K562 treated with DMSO at 1 percent for 24 hours (cell line): ENCODE data around the gene SLC25A41. TPM values are rescaled to one million over a fixed set of nuclear protein-coding genes. Genes with fewer than 3 reads are reported as not detected.

Experiments
- total RNA-seq: library from RNA; unstranded; fragments of 300-600 nt; gene quantifications from 2 replicates; pipeline ENCODE4 v1.2.3, GENCODE V29; 2022; ENCODE audit warnings: low read depth; ENCODE audit not compliant: insufficient read depth

Gene SLC25A41
- total RNA-seq = 2.0 and 3.0 TPM in 2 replicates

DNA sequence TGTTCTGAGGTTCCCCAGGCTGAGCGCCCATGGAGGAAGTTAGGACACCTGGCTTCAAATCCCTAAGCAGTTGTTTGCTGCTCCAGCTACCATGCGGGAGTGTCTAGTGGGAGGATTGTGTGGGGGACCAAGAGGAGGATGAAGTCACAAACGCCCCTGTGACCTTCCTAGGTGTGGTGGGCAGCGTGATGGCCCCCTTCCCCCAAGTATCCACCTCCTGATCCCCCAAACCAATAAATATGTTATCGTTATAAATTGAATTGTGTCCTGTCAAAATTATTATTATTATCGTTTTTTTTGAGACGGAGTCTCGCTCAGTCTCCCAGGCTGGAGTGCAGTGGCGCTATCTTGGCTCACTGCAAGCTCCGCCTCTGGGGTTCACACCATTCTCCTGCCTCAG, at the start of gene SLC25A41:
SLC25A41 (minus strand) TSS at position 101 of the 400 bp plus-strand sequence; CDS start at position 31, 70 bp downstream.

DNA sequence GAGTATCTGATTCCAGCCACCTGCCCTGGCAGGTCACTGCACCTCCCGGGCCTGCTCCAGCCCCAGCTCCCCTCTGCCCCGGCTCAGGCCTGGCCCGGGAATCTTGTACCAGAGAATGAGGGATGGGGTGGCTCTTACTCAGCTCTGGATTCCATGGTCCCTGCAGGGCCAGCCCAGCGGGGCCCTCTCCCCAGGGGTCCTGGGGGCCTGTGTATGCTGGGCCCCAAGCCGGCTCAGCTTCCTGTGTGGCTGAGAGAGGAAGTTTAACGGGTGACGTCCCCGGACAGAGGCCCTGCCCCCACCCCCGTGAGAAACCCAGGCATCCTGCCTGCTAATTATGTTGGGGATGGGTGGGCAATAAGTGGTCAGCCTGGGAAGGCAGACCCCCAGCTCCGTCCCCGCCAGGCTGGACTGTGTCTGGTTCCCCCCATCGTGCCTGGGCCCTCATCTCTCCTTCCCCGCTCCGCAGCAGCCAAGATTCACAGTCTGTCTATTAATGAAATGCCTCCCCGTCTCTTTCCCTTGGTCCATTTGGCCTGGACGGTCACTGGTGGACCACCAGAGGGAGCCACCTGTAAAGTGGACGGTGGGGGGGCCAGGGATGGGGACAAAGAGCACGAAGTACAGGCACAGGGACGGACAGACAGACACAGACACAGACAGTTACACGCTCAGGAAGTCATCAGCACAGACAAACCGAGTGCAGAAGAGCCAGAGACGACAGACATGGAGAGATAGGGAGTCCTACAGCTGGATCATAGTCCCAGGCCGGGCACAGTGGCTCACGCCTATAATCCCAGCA, 48.2 kb upstream of the SLC25A41 start, which contains the start of gene DENND1C:
DENND1C (minus strand) TSS at position 247 of the 802 bp plus-strand sequence; CDS start at position 155, 92 bp downstream.

DNA sequence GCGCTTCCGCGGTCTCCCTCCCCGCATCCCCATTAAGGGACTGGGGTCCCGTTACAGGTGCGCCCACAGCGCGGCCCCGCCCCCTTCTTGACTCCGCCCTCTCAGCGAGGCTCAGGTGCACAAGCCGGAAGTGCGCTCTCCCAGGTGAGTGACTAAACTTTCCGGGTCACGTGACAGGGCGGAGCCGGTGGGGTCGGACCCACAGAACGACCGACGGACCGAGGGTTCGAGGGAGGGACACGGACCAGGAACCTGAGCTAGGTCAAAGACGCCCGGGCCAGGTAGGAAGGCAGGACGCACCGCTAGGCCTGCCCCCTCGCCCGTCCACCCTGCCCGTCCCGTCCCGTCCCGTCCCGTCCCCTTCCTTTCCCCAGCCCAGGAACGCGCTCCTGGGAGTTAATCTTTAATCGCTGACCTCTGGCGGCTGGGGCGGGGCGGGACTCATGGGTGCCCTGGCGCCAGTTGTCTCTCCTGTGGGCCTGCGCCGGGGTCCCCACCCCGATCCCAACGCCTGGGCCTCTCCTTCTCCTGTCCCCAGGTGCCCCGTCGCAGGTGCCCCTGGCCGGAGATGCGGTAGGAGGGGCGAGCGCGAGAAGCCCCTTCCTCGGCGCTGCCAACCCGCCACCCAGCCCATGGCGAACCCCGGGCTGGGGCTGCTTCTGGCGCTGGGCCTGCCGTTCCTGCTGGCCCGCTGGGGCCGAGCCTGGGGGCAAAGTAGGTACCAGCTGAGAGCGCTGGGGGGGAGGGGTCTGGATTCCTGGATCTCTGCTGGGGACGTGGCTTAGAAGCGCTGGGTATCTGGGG, 30.7 kb upstream of the SLC25A41 start, which contains the start of gene CRB3:
CRB3 (plus strand) TSS at position 202 of the 804 bp plus-strand sequence; CDS start at position 633, 431 bp downstream.

DNA sequence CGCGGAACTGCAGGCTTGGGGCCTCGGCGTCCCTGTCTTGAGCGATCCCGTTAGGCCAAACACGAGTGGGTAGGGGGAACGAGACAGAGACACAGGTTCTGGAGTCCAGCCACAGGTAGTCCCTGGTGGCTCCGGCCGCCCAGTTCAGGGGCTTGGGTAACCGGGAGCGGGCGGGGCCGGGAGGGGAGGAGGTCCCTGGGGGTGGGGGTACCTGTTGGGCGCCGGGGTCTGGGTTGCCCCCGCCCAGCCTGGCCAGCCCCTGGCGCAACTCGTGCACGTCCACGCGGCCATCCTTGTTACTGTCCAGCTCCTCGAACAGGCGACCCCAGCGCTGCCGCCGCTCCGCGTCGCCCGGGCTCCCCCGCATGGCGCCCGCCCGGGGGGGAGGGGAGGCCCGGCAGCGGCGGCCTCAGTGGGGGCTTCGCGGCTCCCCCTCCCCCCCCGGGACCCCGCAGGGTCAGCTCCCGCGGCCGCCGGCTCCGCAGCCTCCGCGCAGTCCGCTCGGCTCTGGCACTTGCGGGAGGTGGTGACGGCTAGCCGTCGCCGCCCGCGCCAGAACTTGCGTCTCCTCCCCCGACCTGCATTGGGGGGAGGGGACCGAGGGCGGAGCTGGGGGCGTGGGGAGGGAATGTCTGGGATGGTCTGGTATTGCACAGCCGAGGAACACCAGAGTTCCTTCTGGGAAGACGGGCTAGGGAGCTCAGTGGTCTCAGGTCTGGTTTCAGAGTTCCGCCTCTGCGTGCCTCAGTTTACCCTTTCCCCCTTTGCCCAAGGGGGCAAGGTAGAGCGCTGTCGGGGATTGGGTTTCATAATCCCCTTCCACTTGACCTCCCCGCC, 25.9 kb upstream of the SLC25A41 start, which contains the start of gene SLC25A23:
SLC25A23 (minus strand) TSS at position 531 of the 837 bp plus-strand sequence; CDS start at position 367, 164 bp downstream.

DNA sequence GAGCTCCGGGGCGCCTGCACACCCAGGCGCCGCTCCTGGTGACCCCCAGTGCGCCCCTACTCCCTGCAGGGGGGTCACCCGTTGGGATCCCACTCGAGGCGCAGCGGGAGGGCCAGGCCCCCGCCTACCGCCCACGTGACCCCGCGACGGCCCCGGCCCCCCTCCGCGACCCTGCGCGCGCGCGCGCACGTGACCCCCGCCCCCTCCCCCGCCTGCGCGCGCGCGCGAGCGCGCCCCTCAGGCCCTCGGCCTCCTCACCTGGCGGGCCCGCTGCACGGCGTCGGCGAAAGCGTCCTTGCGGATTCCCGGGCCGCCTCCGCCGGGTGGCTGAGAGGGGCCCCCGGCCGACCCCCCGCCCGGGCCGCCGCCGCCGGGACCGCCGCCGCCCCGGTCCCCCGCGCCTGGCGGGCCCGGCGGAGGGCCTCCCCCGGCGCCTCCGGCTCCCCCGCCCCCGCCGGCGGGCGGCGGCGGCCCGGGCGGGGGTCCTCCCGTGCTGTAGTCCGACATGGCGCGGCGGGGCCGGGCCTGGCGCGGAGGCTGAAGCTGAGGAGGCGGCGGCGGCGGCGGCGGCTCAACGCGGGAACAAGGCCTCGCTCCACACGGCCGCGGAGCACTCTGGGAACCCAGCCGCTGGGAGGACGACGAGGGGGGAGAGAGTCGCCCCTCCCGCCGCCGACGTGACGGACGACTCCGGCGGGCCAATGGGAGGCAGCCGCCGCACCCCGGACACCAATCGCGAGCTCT, 9.2 kb downstream of the SLC25A41 start, which contains the start of gene KHSRP:
KHSRP (minus strand) TSS at position 617 of the 744 bp plus-strand sequence; CDS start at position 507, 110 bp downstream.

DNA sequence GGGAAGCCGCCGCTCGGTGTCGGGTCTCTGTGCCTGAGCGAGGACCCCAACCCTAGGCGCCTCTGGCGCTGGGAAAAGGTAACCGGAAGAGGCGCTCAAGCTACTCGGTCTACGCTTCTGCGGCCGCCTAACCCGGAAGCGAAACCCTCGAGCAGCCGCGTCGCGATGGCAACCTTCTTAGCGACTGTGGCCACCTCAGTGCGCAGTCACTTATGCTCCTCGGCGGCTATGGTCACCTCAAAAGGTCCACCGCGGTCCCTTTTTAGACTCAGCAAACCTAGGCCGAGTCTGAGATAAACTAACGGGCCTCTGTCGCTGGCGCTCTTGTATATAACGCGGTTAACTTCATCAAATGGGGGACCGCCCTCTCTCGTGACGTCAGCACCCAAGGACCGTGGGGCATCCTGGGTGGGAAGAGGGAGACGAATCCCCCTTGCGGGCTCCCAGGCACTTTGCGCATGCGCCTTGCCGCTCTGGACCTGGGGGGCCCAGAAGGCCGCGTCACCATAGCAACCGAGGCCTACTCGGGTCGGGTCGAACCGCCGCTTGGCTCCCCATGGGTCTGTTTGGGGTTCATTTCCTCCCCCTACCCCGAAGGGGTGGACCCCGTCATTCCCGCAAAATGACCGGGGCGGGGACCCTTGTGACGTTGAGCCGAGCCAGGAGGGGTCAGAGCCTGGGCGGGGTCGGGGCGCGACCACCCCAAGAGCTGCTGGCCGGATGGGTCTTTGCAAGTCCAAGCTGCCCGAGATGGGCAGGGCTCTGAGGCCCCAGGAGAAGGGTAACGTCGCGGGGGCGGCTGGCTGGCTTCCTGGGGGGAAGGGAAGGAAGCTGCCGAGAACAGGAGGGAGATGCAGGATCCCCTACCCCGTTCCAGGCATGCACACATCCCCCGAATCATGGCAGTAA, 40.2 kb downstream of the SLC25A41 start, which contains the start of gene GTF2F1:
GTF2F1 (minus strand) TSS at position 91 of the 909 bp plus-strand sequence. CDS start 169 bp downstream, outside the sequence.

Other genes with a start within 250 kb of the SLC25A41 start
- gene MLLT1, start 153.8 kb downstream of the SLC25A41 start, total RNA-seq = 58.5 and 62.8 TPM in 2 replicates
- gene ACER1, start 100.2 kb downstream of the SLC25A41 start, total RNA-seq = not detected in 2 replicates
- gene CLPP, start 72.2 kb downstream of the SLC25A41 start, total RNA-seq = 133 and 161 TPM in 2 replicates
- 125 and 131 TPM in 2 replicates for gene ALKBH7, start 61.0 kb downstream of the SLC25A41 start, total RNA-seq
- 2.2 and 3.4 TPM in 2 replicates for gene PSPN, start 57.8 kb downstream of the SLC25A41 start, total RNA-seq
- 102 and 110 TPM in 2 replicates for gene GTF2F1, start 40.6 kb downstream of the SLC25A41 start, total RNA-seq
- gene KHSRP, start 9.0 kb downstream of the SLC25A41 start, total RNA-seq = 551 and 560 TPM in 2 replicates
- 74.5 and 77.3 TPM in 2 replicates for gene SLC25A23, start 26.0 kb upstream of the SLC25A41 start, total RNA-seq
- gene CRB3, start 30.5 kb upstream of the SLC25A41 start, total RNA-seq = not detected in 2 replicates
- gene DENND1C, start 48.0 kb upstream of the SLC25A41 start, total RNA-seq = 1.5 and 2.0 TPM in 2 replicates
- 11.9 and 12.3 TPM in 2 replicates for gene TUBB4A, start 68.5 kb upstream of the SLC25A41 start, total RNA-seq
- 56.3 and 65.2 TPM in 2 replicates for gene TNFSF9, start 97.3 kb upstream of the SLC25A41 start, total RNA-seq
- gene CD70, start 157.4 kb upstream of the SLC25A41 start, total RNA-seq = 7.6 and 10.3 TPM in 2 replicates
- gene TNFSF14, start 236.4 kb upstream of the SLC25A41 start, total RNA-seq = 0.10 and 0.27 TPM in 2 replicates